DND-41 (cell line): ENCODE data around the gene SMPDL3B.

Experiments used
- ATAC-seq: fragments of 200-7000 bp; cut with Tn5 transposase; 3 replicates; pipeline ENCODE4 v1.9.1; 2021; ENCODE audit warnings: low read depth; ENCODE audit not compliant: insufficient read depth
- DNase-seq: peaks from one replicate; pipeline ENCODE4 v3.0.0-alpha.2; 2020
- H2AFZ ChIP-seq: 2 replicates; pipeline ENCODE4 v1.6.0; 2012; ENCODE audit warnings: low read depth, low read length
- H3K27ac ChIP-seq: 2 replicates; pipeline ENCODE4 v1.5.1; 2012; ENCODE audit warnings: low read length, inconsistent platforms
- H3K27me3 ChIP-seq: fragments of 200-600 bp; sonication (generic); 2 replicates; pipeline ENCODE4 v1.6.0; 2012; ENCODE audit warnings: low read length, mild to moderate bottlenecking, inconsistent platforms; ENCODE audit not compliant: insufficient read depth, poor library complexity
- H3K36me3 ChIP-seq: 2 replicates; pipeline ENCODE4 v1.5.1; 2012; ENCODE audit warnings: low read length, inconsistent platforms; ENCODE audit not compliant: insufficient read depth
- H3K4me1 ChIP-seq: 2 replicates; pipeline ENCODE4 v1.5.1; 2012; ENCODE audit warnings: mild to moderate bottlenecking, low read length; ENCODE audit not compliant: insufficient read depth
- H3K4me2 ChIP-seq: 2 replicates; pipeline ENCODE4 v1.6.0; 2012; ENCODE audit warnings: mild to moderate bottlenecking, moderate library complexity, low read length, inconsistent platforms; ENCODE audit not compliant: insufficient read depth
- H3K4me3 ChIP-seq, 2 experiments: fragments of 200-600 bp in 1 of 2; shearing (Covaris generic) in 1 of 2; 2 replicates each; pipeline ENCODE4 v1.5.1; 2012 to 2016; ENCODE audit warnings: inconsistent platforms in 2 of 2, low read length in 2 of 2, mild to moderate bottlenecking in 2 of 2, low read depth in 1 of 2, moderate library complexity in 1 of 2
- H3K79me2 ChIP-seq: 2 replicates; pipeline ENCODE4 v1.6.0; 2012; ENCODE audit warnings: low read length, inconsistent platforms; ENCODE audit not compliant: insufficient read depth
- H3K9ac ChIP-seq: 2 replicates; pipeline ENCODE4 v1.6.0; 2012; ENCODE audit warnings: low read depth, mild to moderate bottlenecking, inconsistent platforms, low read length, moderate library complexity
- H3K9me3 ChIP-seq: 2 replicates; pipeline ENCODE4 v1.5.1; 2012; ENCODE audit warnings: low read length, moderate library complexity, mild to moderate bottlenecking, inconsistent platforms; ENCODE audit not compliant: insufficient read depth, severe bottlenecking
- H4K20me1 ChIP-seq: 2 replicates; pipeline ENCODE4 v1.6.0; 2012; ENCODE audit warnings: low read length; ENCODE audit not compliant: insufficient read depth
- EZH2 ChIP-seq: IDR thresholded peaks from 3 replicates; pipeline ENCODE4 v1.6.1; 2012; ENCODE audit warnings: borderline replicate concordance, low read depth, mild to moderate bottlenecking, moderate library complexity, low read length, inconsistent platforms; ENCODE audit not compliant: severe bottlenecking
- TF ChIP-seq, protein P1 (sequence below): IDR thresholded peaks from 2 replicates; pipeline ENCODE4 v1.5.1; 2012; ENCODE audit warnings: borderline replicate concordance, low read length, moderate library complexity, mild to moderate bottlenecking; ENCODE audit not compliant: poor library complexity, severe bottlenecking; ENCODE audit errors: extremely low read depth

Gene SMPDL3B

DNA sequence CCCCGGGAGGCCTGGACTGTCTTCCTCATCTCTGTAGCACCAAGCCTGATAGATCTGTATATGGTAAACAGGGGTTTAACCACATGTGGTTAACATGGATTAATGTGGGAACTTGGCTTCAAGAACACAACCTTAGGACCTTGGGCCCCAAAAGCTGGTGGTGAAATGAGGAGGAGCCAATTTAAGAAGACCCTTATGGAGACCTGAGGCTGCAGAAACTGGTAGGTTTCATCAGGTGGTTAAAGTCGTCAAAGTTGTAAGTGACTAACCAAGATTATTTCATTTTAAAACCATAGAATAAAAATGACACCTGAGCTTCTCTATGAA, 48.5 kb upstream of the SMPDL3B start:
- DNase-seq = no peak
- no peaks in the 10 kb centered on the region for H3K27me3 ChIP-seq
- peaks cover 11% of the 10 kb centered on the region for H3K36me3 ChIP-seq
- TF ChIP-seq, protein P1, sequence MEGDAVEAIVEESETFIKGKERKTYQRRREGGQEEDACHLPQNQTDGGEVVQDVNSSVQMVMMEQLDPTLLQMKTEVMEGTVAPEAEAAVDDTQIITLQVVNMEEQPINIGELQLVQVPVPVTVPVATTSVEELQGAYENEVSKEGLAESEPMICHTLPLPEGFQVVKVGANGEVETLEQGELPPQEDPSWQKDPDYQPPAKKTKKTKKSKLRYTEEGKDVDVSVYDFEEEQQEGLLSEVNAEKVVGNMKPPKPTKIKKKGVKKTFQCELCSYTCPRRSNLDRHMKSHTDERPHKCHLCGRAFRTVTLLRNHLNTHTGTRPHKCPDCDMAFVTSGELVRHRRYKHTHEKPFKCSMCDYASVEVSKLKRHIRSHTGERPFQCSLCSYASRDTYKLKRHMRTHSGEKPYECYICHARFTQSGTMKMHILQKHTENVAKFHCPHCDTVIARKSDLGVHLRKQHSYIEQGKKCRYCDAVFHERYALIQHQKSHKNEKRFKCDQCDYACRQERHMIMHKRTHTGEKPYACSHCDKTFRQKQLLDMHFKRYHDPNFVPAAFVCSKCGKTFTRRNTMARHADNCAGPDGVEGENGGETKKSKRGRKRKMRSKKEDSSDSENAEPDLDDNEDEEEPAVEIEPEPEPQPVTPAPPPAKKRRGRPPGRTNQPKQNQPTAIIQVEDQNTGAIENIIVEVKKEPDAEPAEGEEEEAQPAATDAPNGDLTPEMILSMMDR = no peak
- TF ChIP-seq EZH2 = no peak
- H3K27ac ChIP-seq = no peak overlapping the region
- H2AFZ ChIP-seq = no peak overlapping the region
- ATAC-seq = no peak
- no peaks in the 10 kb centered on the region for H4K20me1 ChIP-seq
- no peaks in the 10 kb centered on the region for H3K9me3 ChIP-seq
- H3K4me1 ChIP-seq = peaks cover 9% of the 10 kb centered on the region
- no peak overlapping the region for H3K4me2 ChIP-seq
- H3K4me3 ChIP-seq = no peak overlapping the region
- H3K9ac ChIP-seq = no peak overlapping the region
- no peaks in the 10 kb centered on the region for H3K79me2 ChIP-seq

DNA sequence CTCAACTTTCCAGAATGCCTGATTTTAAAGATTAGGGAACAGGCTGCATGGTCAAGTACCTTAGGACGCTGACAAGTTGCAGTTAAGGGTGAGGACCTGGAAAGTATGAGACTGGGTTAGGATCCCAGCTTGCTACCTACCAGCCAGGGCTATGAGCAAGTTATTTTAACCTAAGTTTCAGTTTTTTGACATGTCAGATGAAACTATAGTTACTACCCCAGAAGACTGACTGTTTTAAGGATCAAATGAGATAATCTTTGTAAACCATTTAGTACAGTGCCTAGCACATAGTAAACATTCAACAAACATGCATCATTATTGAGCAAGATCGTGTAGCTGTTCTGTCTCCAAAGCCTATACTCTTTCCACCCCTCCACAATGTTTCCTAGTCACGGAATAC, 48.1 kb upstream of the SMPDL3B start:
- Histone ChIP-seq H2AFZ (no peak overlapping the region), H3K9me3 (no peaks in the 10 kb centered on the region), H4K20me1 (no peaks in the 10 kb centered on the region), H3K27ac (no peak overlapping the region), H3K4me2 (no peak overlapping the region), H3K4me3 (no peak overlapping the region), H3K36me3 (peaks cover 15% of the 10 kb centered on the region), H3K9ac (no peak overlapping the region), H3K79me2 (no peaks in the 10 kb centered on the region), H3K4me1 (peaks cover 9% of the 10 kb centered on the region), H3K27me3 (no peaks in the 10 kb centered on the region)
- ATAC-seq (0 out of 3 replicates have a peak, but pooled peaks have one; percentile 1), DNase-seq (no peak)
- no peak for TF ChIP-seq EZH2
- TF ChIP-seq, protein P1 = no peak

DNA sequence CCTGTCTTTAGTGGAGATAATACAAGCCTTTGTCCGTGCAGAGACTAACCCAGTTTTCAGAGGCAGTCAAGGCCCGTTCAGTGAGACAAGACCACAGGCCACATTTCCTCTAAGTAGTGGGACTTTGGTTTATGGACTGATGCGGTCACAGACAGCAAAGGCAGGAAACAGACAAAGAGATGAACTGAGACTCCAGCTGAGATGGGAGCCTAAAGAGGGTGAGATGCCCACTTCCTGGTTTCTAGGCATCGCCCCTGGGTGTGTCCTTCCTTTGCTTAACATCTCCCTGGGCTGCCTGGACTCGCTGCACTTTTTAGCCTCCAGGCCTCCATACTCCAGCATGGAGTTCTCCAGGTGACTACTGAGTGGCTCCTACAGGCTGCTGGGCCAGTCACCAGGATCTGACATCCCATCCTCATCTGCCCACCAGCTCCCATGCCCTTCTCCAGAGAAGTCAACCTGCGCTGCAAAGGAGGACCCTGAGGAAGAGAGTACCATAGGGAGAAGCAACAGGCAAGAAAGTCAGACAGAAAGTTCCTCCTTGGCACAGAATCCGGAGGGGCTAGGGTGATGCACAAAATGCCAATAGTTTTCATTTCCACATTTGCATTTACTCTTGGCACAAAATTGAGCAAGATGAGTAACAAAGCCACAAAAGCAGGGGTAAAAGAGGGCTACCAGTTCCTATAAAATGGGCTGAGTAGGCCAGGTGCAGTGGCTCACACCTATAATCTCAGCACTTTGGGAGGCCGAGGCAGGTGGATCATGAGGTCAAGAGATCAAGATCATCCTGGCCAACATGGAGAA, 47.4 kb upstream of the SMPDL3B start:
- ATAC-seq = peak; percentile 95
- H3K9ac ChIP-seq = no peak overlapping the region
- H3K4me2 ChIP-seq = no peak overlapping the region

More for the DNA sequence above, 47.4 kb upstream of the SMPDL3B start:
- Histone ChIP-seq H3K27ac (no peak overlapping the region), H3K4me3 (no peak overlapping the region), H3K9me3 (no peaks in the 10 kb centered on the region), H3K79me2 (no peaks in the 10 kb centered on the region), H3K4me1 (peaks cover 9% of the 10 kb centered on the region), H4K20me1 (no peaks in the 10 kb centered on the region), H2AFZ (no peak overlapping the region), H3K27me3 (no peaks in the 10 kb centered on the region), H3K36me3 (peaks cover 22% of the 10 kb centered on the region)
- DNase-seq = peak; percentile 71
- no peak for TF ChIP-seq EZH2
- TF ChIP-seq, protein P1 = no peak
